ENCODE data around the gene CXCR4. TPM values are rescaled to one million over a fixed set of nuclear protein-coding genes. Genes with fewer than 3 reads are reported as not detected.
A peak's percentile ranks its signal among the peaks of the same experiment; 100 is the strongest.
"Not testable (repeated sequence)": the region's sequence is repeated elsewhere in the genome, so short reads cannot be mapped to it uniquely, and the experiment has no call there.

CXCR4 gene
- total RNA-seq, 1 donor = 150 TPM

DNA sequence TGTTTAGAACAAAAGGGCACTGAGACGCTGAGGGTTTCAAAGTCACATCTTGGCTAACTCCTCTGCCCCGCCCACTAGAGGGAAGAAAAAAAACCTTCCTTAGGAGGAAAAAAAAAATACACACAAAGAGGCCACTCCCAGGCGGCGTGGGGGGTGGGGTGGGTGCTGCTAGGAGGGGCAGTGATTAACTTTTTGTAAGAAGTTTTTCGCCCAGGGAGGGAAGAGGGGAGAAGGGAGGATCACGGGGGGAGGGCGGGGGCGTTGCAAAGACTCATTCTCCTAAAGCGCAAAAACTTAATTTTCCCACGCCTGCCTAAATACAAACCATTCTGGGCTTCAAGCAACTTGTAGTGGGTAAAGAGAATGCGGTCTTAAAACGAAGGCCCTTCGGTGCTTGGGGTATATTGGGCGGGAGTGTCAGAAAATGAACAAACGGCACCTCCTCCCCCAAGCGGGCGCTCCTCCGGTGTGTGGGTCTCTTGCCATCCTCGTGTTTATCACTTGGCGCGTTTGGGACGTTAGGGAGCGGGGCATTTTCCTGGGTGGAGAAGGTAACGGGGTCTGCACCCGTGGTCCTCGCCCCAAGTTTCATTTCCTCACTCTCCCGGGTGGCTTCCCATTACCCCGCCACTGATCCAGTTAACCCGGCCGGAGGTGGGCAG lies 1.7 kb downstream of the CXCR4 start:
- peak; percentile 54 to 84 (median 83) for DNase-seq (ENCODE audit: low read depth in 2 of 3, low spot score in 2 of 3)

DNA sequence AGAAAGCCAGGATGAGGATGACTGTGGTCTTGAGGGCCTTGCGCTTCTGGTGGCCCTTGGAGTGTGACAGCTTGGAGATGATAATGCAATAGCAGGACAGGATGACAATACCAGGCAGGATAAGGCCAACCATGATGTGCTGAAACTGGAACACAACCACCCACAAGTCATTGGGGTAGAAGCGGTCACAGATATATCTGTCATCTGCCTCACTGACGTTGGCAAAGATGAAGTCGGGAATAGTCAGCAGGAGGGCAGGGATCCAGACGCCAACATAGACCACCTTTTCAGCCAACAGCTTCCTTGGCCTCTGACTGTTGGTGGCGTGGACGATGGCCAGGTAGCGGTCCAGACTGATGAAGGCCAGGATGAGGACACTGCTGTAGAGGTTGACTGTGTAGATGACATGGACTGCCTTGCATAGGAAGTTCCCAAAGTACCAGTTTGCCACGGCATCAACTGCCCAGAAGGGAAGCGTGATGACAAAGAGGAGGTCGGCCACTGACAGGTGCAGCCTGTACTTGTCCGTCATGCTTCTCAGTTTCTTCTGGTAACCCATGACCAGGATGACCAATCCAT lies 2.7 kb downstream of the CXCR4 start:
- no peak for DNase-seq (ENCODE audit: low read depth in 2 of 3, low spot score in 2 of 3)

GRCh38 chr2:136114382-136114781 lies 3.6 kb downstream of the CXCR4 start:
- peak in 1 of 3 donors; percentile 37 for DNase-seq (ENCODE audit: low read depth in 2 of 3, low spot score in 2 of 3)

- DNase-seq (ENCODE audit: low read depth in 2 of 3, low spot score in 2 of 3) = no peak
These were observed 4.6 kb downstream of the CXCR4 start for GRCh38 chr2:136113209-136113971.

GRCh38 chr2:136112317-136113208 lies 5.4 kb downstream of the CXCR4 start:
- DNase-seq (ENCODE audit: low read depth in 2 of 3, low spot score in 2 of 3) = no peak

DNA sequence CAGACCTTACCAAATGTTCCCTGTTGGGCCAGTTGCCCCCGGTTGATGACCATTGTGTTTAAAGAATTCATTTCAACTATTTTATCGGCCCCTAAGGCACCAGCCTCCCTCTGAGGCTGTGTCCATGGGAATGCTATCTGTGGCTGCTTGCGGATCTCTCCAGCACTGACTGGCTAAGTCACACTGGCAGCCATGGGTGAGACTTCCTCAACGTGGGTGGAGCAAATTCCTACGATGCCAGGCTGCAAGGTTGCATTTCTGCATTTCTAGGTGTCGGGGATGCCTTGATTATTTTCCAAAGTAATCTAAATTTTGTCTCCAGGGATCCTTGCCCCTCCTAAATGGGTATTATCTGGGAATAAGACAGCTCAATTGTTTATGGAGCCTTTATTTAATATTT lies 6.2 kb downstream of the CXCR4 start:
- no peak for DNase-seq (ENCODE audit: low read depth in 2 of 3, low spot score in 2 of 3)

DNA sequence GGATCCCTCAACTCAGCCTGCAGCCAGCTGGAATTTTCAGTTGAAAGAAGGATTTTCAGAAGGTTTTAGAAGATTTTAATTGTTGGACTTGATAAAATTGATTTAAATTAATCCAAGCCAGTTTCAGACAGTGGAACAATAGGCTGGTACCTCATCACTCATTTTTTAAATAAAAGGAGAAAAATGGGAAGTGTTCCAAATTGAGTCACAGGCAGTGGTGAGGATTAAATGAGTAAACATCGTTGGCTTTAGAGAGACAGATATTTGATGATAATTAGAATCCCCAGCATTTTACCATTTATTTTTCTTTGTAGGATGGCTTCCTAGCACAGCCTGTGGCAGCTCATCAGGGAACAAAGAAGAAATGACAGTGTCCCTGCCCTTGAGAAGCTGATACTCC lies 7.4 kb downstream of the CXCR4 start:
- no peak for DNase-seq (ENCODE audit: low read depth in 2 of 3, low spot score in 2 of 3)

GRCh38 chr2:136108463-136108862 lies 9.5 kb downstream of the CXCR4 start:
- no peak for DNase-seq (ENCODE audit: low read depth in 2 of 3, low spot score in 2 of 3)

GRCh38 chr2:136107051-136108033 lies 10.6 kb downstream of the CXCR4 start:
- no peak for DNase-seq (ENCODE audit: low read depth in 2 of 3, low spot score in 2 of 3)

DNA sequence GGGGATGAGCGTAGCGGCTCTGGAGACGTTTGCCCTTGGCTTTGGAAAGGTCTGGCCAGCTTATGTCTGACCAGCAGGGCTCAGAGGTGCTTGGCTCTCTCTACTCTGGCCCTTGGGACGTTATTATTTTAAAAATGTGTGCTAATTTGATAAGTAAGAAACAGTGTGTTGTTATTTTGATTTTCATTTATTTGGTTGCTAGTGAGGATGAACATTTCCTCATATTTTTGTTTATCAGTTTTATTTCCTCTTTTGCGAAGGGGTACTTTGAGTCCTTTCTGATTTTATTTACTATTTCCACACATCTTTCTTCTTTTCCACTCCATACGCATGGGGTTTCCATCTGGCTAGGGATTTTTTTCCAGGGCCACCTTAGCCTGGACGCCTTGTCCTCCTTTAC lies 11.4 kb downstream of the CXCR4 start:
- DNase-seq (ENCODE audit: low read depth in 2 of 3, low spot score in 2 of 3) = no peak

DNA sequence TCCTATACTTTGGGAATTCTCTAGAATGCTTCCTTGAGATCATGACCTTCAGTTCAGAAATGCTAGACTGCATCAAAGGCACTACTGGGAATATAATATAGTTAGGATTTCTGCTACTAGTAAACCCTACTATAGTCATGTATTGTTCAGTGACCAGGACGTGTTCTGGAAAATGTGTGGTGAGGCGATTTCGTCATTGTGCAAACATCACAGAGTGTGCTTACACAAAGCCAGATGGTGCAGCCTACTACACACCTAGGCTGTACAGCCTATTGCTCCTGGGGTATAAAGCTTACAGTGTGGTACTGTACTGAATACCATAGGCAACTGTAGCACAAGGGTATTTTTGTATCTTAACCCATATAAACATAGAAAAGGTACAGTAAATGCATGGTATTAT lies 13.0 kb downstream of the CXCR4 start:
- DNase-seq (ENCODE audit: low read depth in 2 of 3, low spot score in 2 of 3) = no peak

DNA sequence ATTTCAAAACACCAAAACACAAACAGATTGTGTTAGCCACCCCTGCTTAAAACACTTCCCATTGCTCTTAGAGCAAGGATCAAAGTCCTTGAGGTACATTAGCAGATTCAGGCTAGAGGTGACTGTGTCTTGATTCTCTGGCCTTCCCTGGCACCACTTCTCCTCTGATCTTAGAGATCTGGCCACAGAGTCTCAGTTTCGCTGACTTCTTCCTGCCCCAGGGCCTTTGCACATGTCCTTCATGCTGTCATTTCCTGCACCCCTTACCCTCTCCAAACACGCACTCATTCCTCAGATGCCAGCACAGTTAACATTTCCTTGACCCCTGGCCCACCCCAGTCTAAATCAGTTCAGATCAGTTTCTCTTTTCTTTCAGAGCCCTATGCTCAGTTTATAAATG lies 16.9 kb downstream of the CXCR4 start:
- DNase-seq (ENCODE audit: low read depth in 2 of 3, low spot score in 2 of 3) = no peak

- no peak for DNase-seq (ENCODE audit: low read depth in 2 of 3, low spot score in 2 of 3)
These were observed 19.5 kb downstream of the CXCR4 start for GRCh38 chr2:136098441-136098840.

DNA sequence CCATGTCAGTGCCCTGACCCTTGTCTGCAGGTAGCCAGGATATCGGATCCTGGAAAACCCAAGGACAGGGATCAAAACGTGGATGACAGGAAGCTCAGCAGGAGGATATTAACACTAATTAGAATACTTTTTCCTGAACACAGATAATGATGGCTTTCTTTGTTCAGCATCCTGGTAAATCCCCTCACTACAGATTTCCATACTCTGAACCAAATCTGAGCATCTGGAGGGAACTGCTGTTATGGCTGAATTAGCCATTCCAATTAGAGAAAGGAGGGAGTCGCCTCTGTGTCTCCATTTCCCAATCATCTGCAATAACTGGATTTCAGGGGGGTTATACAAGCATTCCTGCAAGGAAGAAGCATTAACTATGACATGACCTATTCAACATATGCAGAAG lies 24.4 kb downstream of the CXCR4 start:
- DNase-seq (ENCODE audit: low read depth in 2 of 3, low spot score in 2 of 3) = no peak

- DNase-seq (ENCODE audit: low read depth in 2 of 3, low spot score in 2 of 3) = no peak
These were observed 26.1 kb downstream of the CXCR4 start for GRCh38 chr2:136091899-136092298.

DNA sequence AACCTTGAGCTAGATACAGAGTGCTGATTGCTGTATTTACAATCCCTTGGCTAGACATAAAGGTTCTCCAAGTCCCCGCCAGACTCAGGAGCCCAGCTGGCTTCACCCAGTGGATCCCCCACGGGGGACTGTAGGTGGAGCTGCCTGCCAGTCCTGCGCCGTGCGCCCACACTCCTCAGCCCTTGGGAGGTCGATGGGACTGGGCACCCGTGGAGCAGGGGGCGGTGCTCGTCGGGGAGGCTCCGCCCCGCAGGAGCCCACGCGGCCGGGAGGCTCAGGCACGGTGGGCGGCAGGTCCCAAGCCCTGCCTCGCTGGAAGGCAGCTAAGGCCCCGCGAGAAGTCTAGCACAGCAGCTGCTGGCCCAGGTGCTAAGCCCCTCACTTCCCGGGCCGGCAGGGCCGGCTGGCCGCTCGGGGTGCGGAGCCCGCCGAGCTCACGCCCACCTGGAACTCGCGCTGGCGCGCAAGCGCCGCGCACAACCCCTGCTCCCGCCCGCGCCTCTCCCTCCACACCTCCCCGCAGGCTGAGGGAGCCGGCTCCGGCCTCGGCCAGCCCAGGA lies 30.0 kb downstream of the CXCR4 start:
- not testable (repeated sequence) for DNase-seq (ENCODE audit: low read depth in 2 of 3, low spot score in 2 of 3)

DNA sequence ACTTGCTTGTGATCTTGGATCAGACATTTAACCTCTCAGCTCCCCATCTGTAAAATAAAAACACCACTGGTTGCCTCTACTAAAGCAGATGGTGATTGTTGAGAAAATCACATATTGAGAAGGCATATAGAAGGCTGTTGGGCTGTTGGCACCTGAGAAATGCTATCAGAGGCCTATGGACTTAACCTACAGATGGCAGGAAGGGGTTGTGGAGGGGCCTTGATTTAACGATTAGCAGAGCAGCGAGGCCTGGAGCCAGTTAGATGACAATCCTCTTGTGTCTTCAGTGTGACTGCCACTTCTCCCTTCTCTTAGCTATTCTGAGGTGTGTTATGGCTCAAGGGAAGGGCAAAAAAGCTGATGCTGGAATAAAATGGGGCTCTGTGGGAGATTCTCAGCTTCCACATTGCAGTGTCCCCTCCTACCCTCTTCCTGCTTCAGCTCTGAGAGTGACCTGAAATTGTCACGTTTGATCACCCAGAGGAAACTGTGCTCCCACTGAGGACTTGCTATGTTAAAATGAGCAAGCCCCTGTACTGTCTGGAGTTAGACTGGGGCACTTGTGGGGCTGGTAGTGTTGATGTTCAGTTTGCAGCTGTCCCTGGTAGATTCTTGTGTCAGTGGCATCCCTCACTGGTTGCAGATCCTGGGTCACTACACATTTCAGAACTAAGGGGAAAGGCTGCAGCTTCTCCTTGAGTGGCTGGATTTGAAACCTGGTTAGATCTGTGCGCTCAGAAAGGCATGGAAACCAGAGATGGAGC lies 31.5 kb downstream of the CXCR4 start:
- DNase-seq (ENCODE audit: low read depth in 2 of 3, low spot score in 2 of 3) = no peak

- no peak for DNase-seq (ENCODE audit: low read depth in 2 of 3, low spot score in 2 of 3)
These were observed 32.3 kb downstream of the CXCR4 start for GRCh38 chr2:136085453-136086209.
